GM04504 (cell line): ENCODE measurements around the gene INSM1.

Experiments used
- DNase-seq: peaks from one replicate; pipeline ENCODE4 v3.0.0-alpha.2; 2012; ENCODE audit warnings: low read depth

The INSM1 gene

GRCh38 chr20:20393207-20394120, 25.6 kb downstream of the INSM1 start:
- no peak for DNase-seq

GRCh38 chr20:20395087-20395486, 27.2 kb downstream of the INSM1 start:
- DNase-seq = no peak

- DNase-seq = no peak
Observed at GRCh38 chr20:20395903-20396568, 28.1 kb downstream of the INSM1 start.

- DNase-seq = no peak
Observed at GRCh38 chr20:20396794-20397193, 28.9 kb downstream of the INSM1 start.

- DNase-seq = no peak
Observed at GRCh38 chr20:20398123-20398522, 30.2 kb downstream of the INSM1 start.

- DNase-seq = no peak
Observed at GRCh38 chr20:20399531-20400500, 31.9 kb downstream of the INSM1 start.

- DNase-seq = no peak
Observed at GRCh38 chr20:20401991-20402390, 34.1 kb downstream of the INSM1 start.

- DNase-seq = no peak
Observed at GRCh38 chr20:20404633-20405032, 36.7 kb downstream of the INSM1 start.

- no peak for DNase-seq
Observed at GRCh38 chr20:20405623-20406022, 37.7 kb downstream of the INSM1 start.

- DNase-seq = no peak
Observed at GRCh38 chr20:20406306-20406705, 38.4 kb downstream of the INSM1 start.

- no peak for DNase-seq
Observed at GRCh38 chr20:20407891-20408805, 40.2 kb downstream of the INSM1 start.

GRCh38 chr20:20409331-20409730, 41.4 kb downstream of the INSM1 start:
- DNase-seq = no peak

GRCh38 chr20:20410678-20411077, 42.8 kb downstream of the INSM1 start:
- DNase-seq = no peak

GRCh38 chr20:20411402-20411801, 43.5 kb downstream of the INSM1 start:
- DNase-seq = no peak

- no peak for DNase-seq
Observed at GRCh38 chr20:20411836-20412235, 43.9 kb downstream of the INSM1 start.

GRCh38 chr20:20412750-20413149, 44.8 kb downstream of the INSM1 start:
- no peak for DNase-seq

- no peak for DNase-seq
Observed at GRCh38 chr20:20413810-20414281, 45.9 kb downstream of the INSM1 start.

GRCh38 chr20:20414640-20415220, 46.8 kb downstream of the INSM1 start:
- no peak for DNase-seq

- DNase-seq = no peak
Observed at GRCh38 chr20:20415321-20415720, 47.4 kb downstream of the INSM1 start.

- no peak for DNase-seq
Observed at GRCh38 chr20:20417876-20418676, 50.2 kb downstream of the INSM1 start.
